Stimulated activated CD4-positive, alpha-beta T cell treated with anti-CD3 and anti-CD28 coated beads, Interleukin-12 subunit alpha, Interleukin-12 subunit beta, amount 100 ng/mL, for 24 hours (primary cell): ENCODE results near the gene ADM5.

ENCODE experiments used
- DNase-seq, 2 experiments: peaks; one replicate each; pipeline ENCODE4 v3.0.0-alpha.2; 2020; ENCODE audit warnings: low read depth in 2 of 2

ADM5 gene

GRCh38 chr19:49689133-49690078 lies at the start of gene ADM5:
Gene ADM5 (plus strand): TSS chr19:49689594. CDS start chr19:49689838, 244 bp downstream.
- no peak for DNase-seq

- peak; percentile 100 for DNase-seq
Observed at GRCh38 chr19:49640113-49640898, 49.1 kb upstream of the ADM5 start, which contains the start of gene RRAS. Gene RRAS (minus strand): TSS chr19:49640143. CDS start chr19:49640098, 45 bp downstream.

GRCh38 chr19:49641688-49642491 lies 47.5 kb upstream of the ADM5 start, which contains the start of gene SCAF1:
Gene SCAF1 (plus strand): TSS chr19:49642209. CDS start chr19:49645027, 2,818 bp downstream.
- peak; percentile 97 to 98 for DNase-seq

- no peak for DNase-seq
Observed at GRCh38 chr19:49642492-49643035, 46.8 kb upstream of the ADM5 start.

- DNase-seq = no peak
Observed at GRCh38 chr19:49643466-49643865, 45.9 kb upstream of the ADM5 start.

GRCh38 chr19:49645592-49645991 lies 43.8 kb upstream of the ADM5 start:
- no peak for DNase-seq

GRCh38 chr19:49645995-49646394 lies 43.4 kb upstream of the ADM5 start:
- DNase-seq = no peak

- no peak for DNase-seq
Observed at GRCh38 chr19:49646586-49646985, 42.8 kb upstream of the ADM5 start.

GRCh38 chr19:49651029-49651819 lies 38.2 kb upstream of the ADM5 start:
- no peak for DNase-seq

- no peak for DNase-seq
Observed at GRCh38 chr19:49651820-49652550, 37.4 kb upstream of the ADM5 start.

- DNase-seq = no peak
Observed at GRCh38 chr19:49652551-49653465, 36.6 kb upstream of the ADM5 start.

GRCh38 chr19:49653466-49653806 lies 36.0 kb upstream of the ADM5 start:
- DNase-seq = no peak

- no peak for DNase-seq
Observed at GRCh38 chr19:49654581-49654980, 34.8 kb upstream of the ADM5 start.

GRCh38 chr19:49655570-49656455 lies 33.6 kb upstream of the ADM5 start:
- no peak for DNase-seq

- no peak for DNase-seq
Observed at GRCh38 chr19:49656456-49657109, 32.8 kb upstream of the ADM5 start.

- DNase-seq = no peak
Observed at GRCh38 chr19:49657493-49658138, 31.8 kb upstream of the ADM5 start.

GRCh38 chr19:49658139-49658517 lies 31.3 kb upstream of the ADM5 start:
- no peak for DNase-seq
